ENCODE results near the gene PLCXD1. TPM values are rescaled to one million over a fixed set of nuclear protein-coding genes. Genes with fewer than 3 reads are reported as not detected.
A peak's percentile ranks its signal among the peaks of the same experiment; 100 is the strongest.

The PLCXD1 gene
- total and polyA plus RNA-seq, 8 donors: 17.0 to 58.2 (median 36.7) TPM

- DNase-seq (peak in 1 of 4 donors; percentile 72), ATAC-seq (no peak)
- Histone ChIP-seq H3K4me3 (no peak overlapping the region), H3K27ac (no peak overlapping the region), H3K4me1 (no peaks in the 10 kb centered on the region), H3K9me3 (no peaks in the 10 kb centered on the region), H3K36me3 (peaks cover 0 to 17% of the 10 kb centered on the region in 2 donors), H3K27me3 (no peaks in the 10 kb centered on the region)
- TF ChIP-seq, protein P1, sequence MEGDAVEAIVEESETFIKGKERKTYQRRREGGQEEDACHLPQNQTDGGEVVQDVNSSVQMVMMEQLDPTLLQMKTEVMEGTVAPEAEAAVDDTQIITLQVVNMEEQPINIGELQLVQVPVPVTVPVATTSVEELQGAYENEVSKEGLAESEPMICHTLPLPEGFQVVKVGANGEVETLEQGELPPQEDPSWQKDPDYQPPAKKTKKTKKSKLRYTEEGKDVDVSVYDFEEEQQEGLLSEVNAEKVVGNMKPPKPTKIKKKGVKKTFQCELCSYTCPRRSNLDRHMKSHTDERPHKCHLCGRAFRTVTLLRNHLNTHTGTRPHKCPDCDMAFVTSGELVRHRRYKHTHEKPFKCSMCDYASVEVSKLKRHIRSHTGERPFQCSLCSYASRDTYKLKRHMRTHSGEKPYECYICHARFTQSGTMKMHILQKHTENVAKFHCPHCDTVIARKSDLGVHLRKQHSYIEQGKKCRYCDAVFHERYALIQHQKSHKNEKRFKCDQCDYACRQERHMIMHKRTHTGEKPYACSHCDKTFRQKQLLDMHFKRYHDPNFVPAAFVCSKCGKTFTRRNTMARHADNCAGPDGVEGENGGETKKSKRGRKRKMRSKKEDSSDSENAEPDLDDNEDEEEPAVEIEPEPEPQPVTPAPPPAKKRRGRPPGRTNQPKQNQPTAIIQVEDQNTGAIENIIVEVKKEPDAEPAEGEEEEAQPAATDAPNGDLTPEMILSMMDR (IDR thresholded peaks at IDR 0.05): no peak
- intact Hi-C loops (cut with DNase I): no loop called here
These were observed 71.0 kb downstream of the PLCXD1 start for GRCh38 chrX:352181-352580.

DNA sequence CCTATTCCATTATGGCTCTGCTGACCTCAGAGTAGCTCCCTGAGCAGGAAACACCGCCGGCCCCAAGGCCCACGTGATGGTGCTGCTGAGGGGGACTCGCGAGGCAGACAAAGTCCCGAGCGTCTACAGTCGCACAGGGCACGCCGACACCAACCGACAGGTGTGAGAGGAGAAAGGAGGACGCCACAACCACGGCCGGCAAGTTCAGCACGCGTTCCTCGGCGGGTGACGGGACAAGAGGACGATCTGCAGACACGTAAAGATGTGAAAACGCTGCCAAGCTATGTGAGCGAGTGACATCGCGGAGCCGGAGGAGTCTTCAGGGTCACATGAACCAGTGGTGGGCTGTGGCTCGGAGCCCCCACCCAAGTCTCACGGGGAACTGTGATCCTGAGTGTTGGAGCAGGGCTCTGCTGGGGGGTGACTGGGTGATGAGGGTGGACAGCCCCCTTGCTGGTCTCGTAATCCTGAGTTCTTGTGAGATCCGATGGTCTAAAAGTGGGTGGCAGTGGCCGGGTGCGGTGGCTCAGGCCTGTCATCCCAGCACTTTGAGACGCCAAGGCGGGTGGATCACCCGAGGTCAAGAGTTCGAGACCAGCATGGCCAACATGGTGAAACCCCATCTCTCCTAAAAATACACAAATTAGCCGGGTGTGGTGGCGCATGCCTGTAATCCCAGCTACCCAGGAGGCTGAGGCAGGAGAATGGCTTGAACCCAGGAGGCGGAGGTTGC, 71.6 kb downstream of the PLCXD1 start:
- Histone ChIP-seq H3K27ac (no peak overlapping the region), H3K27me3 (no peaks in the 10 kb centered on the region), H3K9me3 (no peaks in the 10 kb centered on the region), H3K36me3 (peaks cover 0 to 13% of the 10 kb centered on the region in 2 donors), H3K4me1 (no peaks in the 10 kb centered on the region), H3K4me3 (no peak overlapping the region)
- ATAC-seq (no peak), DNase-seq (peak in 1 of 4 donors; percentile 54)
- TF ChIP-seq, protein P1 (IDR thresholded peaks at IDR 0.05): no peak
- intact Hi-C loops (cut with DNase I): no loop called here

Other genes starting within 250 kb of the PLCXD1 start
- gene GTPBP6, start 37.4 kb downstream of the PLCXD1 start, total RNA-seq: 10 to 100 TPM; 41.0 to 57.8 TPM
- 10 to 100 TPM; 31.1 to 63.2 (median 53.1) TPM for gene GTPBP6, start 37.4 kb downstream of the PLCXD1 start, polyA plus RNA-seq (ENCODE audit: insufficient read length in 6 of 6)
- 10 to 100 TPM; 11.2 to 12.8 TPM for gene PPP2R3B, start 105.5 kb downstream of the PLCXD1 start, total RNA-seq
- gene PPP2R3B, start 105.5 kb downstream of the PLCXD1 start, polyA plus RNA-seq (ENCODE audit: insufficient read length in 6 of 6): 10 to 100 TPM; 18.9 to 35.2 (median 23.4) TPM